Activated CD4-positive, alpha-beta T cell treated with anti-CD3 and anti-CD28 coated beads for 36 hours (primary cell): ENCODE data around the gene MAMSTR. TPM values are rescaled to one million over a fixed set of nuclear protein-coding genes. Genes with fewer than 3 reads are reported as not detected.
"Not testable (repeated sequence)": the region's sequence is repeated elsewhere in the genome, so short reads cannot be mapped to it uniquely, and the experiment has no call there.

ENCODE experiments used
- ATAC-seq: fragments of 200-7000 bp; cut with Tn5 transposase; one replicate; pipeline ENCODE4 v1.10.0; 2021; ENCODE audit warnings: mild to moderate bottlenecking, moderate library complexity
- CTCF ChIA-PET: fragments of 350-600 bp; sonication (Branson Sonifier 250); formaldehyde crosslinking; loops from one replicate; lab custom pipeline; 2021; ENCODE audit warnings: antibody characterized with exemption; lab: Charles Lee
- POLR2A ChIA-PET: fragments of 350-600 bp; sonication (Branson Sonifier 250); formaldehyde crosslinking; loops from one replicate; lab custom pipeline; 2021; ENCODE audit warnings: antibody characterized with exemption, inconsistent platforms; lab: Charles Lee
- DNase-seq: peaks from one replicate; pipeline ENCODE4 v3.0.0-alpha.2; 2020
- H3K27ac Mint-ChIP-seq: one replicate; pipeline ENCODE4 v1.8.0; 2021; ENCODE audit warnings: mixed read lengths
- H3K27me3 Mint-ChIP-seq: one replicate; pipeline ENCODE4 v1.8.0; 2021; ENCODE audit warnings: mixed read lengths
- H3K36me3 Mint-ChIP-seq: one replicate; pipeline ENCODE4 v1.8.0; 2021; ENCODE audit warnings: low read depth, mixed read lengths
- H3K4me1 Mint-ChIP-seq: one replicate; pipeline ENCODE4 v1.8.0; 2021; ENCODE audit warnings: mixed read lengths
- H3K4me3 Mint-ChIP-seq: one replicate; pipeline ENCODE4 v1.8.0; 2021; ENCODE audit warnings: mild to moderate bottlenecking, moderate library complexity, mixed read lengths
- H3K9me3 Mint-ChIP-seq: one replicate; pipeline ENCODE4 v1.8.0; 2021; ENCODE audit warnings: low read depth, mixed read lengths
- intact Hi-C, 2 experiments: fragments of 100-400 bp; cut with DNase I in 1 of 2; cut with micrococcal nuclease in 1 of 2; formaldehyde crosslinking; loops; one replicate each; pipeline versions ENCODE4 v1.14.2 to v1.15.1; 2022 to 2024; cut with DNase I, micrococcal nuclease
- total RNA-seq, 2 experiments: library from RNA; stranded (reverse); gene quantifications; one replicate each; pipeline ENCODE4 v1.2.3, GENCODE V29; 2021

The MAMSTR gene
- total RNA-seq, 2 experiments from 2014 or later = 0.69 to 0.70 TPM

DNA sequence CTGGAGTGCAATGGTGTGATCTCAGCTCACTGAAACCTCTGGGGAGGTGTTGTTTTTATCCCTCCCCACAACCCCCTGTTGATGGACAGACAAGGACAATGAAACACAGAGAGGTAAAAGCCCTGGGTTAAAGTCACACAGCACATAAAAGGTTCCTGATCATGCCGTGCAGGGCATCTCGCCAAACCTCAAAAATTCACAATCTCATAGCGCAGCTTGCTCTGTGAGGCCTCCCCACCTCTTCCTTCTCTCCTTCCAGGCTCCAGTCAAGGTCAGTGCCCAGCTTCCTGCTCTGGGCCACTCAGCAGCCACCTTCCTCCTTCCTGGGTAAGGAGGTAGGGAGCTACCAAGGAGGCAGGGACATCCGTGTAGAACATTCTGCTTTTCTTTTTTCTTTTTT, 21.5 kb downstream of the MAMSTR start:
- ChIA-PET POLR2A (no interaction called here), CTCF (no interaction called here)
- no peak overlapping the region for H3K4me3 Mint-ChIP-seq
- H3K9me3 Mint-ChIP-seq = no peaks in the 10 kb centered on the region
- peaks cover 8% of the 10 kb centered on the region for H3K36me3 Mint-ChIP-seq
- H3K27ac Mint-ChIP-seq = no peak overlapping the region
- peaks cover 10% of the 10 kb centered on the region for H3K4me1 Mint-ChIP-seq
- ATAC-seq = peak; percentile 33
- H3K27me3 Mint-ChIP-seq = peaks cover 11% of the 10 kb centered on the region
- intact Hi-C loops = no loop called here
- no peak for DNase-seq

DNA sequence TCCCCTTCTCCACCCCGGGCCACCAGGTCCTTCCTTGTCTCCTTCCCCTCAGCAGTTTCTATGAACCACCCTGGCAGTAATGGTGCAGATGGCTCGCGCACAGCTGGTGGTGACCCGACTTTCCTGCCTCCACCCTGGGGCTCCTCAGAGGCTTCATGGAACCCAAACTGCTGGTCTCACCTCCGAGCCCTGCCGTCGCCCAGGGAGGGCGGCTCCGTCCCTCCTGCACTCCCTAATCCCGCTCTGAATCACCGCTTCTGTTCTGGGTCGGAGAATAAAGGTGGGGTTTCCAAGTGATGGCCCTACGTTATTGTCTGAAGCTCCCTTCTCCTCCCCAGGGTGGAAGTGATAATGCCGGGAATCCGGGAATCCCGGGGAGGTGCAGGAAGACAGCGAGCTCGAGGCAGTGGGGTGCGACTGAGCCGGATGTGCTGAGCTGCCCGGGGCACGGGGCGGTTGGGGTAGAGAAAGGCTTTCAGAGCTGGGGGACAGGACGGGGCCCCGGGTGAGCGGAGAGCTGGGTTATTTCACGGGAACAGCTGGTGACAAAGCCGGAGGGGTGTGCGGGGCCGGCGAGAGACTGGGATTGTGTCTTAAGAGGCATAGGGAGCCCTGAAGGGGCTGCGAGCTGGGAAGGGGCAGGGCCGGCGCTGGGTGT, 23.0 kb downstream of the MAMSTR start:
- peaks cover 11% of the 10 kb centered on the region for H3K27me3 Mint-ChIP-seq
- ChIA-PET POLR2A (interaction anchor here (0.5 to 0.7 kb wide), 2 partner anchors 17 to 387 kb away, joined by 3 to 4 read pairs; no protein-coding TSS in a partner anchor), CTCF (interaction anchor here (0.6 to 1.0 kb wide), 5 partner anchors 13 to 729 kb away, joined by 3 to 4 read pairs (median 3); partner anchors contain the start of gene GFY)
- ATAC-seq (peak; percentile 49), DNase-seq (no peak)
- H3K4me3 Mint-ChIP-seq = no peak overlapping the region
- H3K9me3 Mint-ChIP-seq = no peaks in the 10 kb centered on the region
- no peak overlapping the region for H3K27ac Mint-ChIP-seq
- H3K4me1 Mint-ChIP-seq = peaks cover 10% of the 10 kb centered on the region
- H3K36me3 Mint-ChIP-seq = peaks cover 5% of the 10 kb centered on the region
- intact Hi-C loops = no loop called here

DNA sequence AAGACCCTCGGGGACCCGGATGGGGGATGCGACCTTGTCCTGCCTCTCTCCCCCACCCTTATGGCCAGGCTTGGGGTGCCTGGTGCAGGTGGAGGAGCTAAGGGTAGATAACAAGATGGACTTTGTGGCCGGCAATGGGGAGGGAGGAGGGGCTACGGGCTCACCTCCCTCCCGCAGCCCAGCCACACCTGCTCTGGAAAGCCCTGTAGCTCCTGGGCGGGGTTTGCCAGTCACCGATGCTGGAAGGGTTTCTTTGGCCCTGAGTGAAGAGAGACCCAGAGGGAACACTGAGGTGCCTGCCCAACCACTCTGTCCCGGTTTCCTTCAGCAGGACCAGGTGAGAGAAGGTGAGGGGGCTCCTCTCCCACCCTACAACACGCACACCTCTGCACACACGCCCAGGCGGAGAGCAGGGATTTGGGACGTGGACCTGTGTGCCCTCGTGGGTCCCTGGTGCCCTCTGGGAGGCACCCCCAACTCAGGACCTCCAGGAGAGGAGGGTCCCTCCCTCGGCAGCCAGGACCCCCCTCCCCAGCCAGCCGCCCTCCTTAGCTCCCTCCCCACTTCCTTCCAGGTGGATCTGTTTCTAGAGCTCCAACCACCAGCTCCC, 23.7 kb downstream of the MAMSTR start, which contains the start of gene FUT2:
Gene FUT2 (plus strand): TSS at position 229 of the 610 bp plus-strand sequence. CDS start 6,986 bp downstream, outside the sequence.
- Mint-ChIP-seq H3K9me3 (no peaks in the 10 kb centered on the region), H3K4me3 (no peak within 1 kb of the TSS), H3K27me3 (peaks cover 11% of the 10 kb centered on the region), H3K36me3 (peaks cover 5% of the 10 kb centered on the region), H3K27ac (no peak within 1 kb of the TSS), H3K4me1 (peaks cover 10% of the 10 kb centered on the region)
- ChIA-PET POLR2A (no interaction called here), CTCF (interaction anchor here (0.5 to 1.0 kb wide), 4 partner anchors 12 to 51 kb away, joined by 3 read pairs; partner anchors contain the start of gene IZUMO1)
- ATAC-seq = no peak
- intact Hi-C loops = no loop called here
- no peak for DNase-seq

DNA sequence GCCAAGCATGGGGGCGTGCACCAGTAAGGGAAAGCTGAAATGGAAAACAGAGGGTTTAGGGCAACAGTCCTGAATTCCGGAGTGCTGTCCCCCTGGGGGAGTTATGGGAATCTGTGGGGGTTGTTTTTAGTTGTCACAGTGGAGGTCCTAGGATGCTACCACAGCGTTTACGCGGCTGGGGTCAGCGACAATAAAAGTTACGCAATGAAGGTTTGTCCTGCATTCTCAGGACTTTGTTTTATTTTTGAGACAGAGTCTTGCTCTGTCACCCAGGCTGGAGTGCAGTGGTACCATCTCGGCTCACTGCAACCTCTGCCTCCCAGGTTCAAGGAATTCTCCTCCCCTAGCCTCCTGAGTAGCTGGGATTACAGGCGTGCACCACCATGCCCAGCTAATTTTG, 25.9 kb downstream of the MAMSTR start:
- H3K9me3 Mint-ChIP-seq, H3K27me3 Mint-ChIP-seq, DNase-seq, H3K4me3 Mint-ChIP-seq, ATAC-seq, CTCF ChIA-PET, H3K27ac Mint-ChIP-seq, POLR2A ChIA-PET, intact Hi-C loops, H3K36me3 Mint-ChIP-seq: not testable (repeated sequence)
- H3K4me1 Mint-ChIP-seq = peaks cover 10% of the 10 kb centered on the region

DNA sequence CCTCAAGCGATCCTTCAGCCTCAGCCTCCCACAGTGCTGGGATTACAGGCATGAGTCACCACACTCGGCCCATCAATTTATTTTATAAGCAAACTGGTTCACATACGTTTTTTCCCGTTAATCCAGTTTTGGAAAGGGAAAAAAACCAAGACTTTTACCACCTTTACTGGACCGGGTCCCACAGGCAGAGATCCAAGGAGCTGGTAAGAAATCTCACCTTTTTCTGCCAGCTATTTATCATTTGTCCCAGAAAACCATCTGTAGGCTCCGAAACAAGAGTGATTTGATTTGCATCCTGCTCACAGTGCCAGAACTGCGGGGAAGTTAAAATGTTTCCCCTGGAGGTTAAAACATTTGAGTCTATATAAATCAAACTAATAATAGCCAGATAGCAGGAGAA, 30.1 kb downstream of the MAMSTR start:
- Mint-ChIP-seq H3K27me3 (no peaks in the 10 kb centered on the region), H3K36me3 (no peaks in the 10 kb centered on the region), H3K4me1 (no peaks in the 10 kb centered on the region), H3K4me3 (no peak overlapping the region), H3K27ac (no peak overlapping the region), H3K9me3 (no peaks in the 10 kb centered on the region)
- ChIA-PET CTCF (interaction anchor here (0.6 kb wide), 1 partner anchor 509 kb away, joined by 3 read pairs; no protein-coding TSS in a partner anchor), POLR2A (interaction anchor here (0.6 kb wide), 1 partner anchor 81 kb away, joined by 4 read pairs; no protein-coding TSS in a partner anchor)
- DNase-seq = no peak
- intact Hi-C loops = no loop called here
- ATAC-seq = no peak

DNA sequence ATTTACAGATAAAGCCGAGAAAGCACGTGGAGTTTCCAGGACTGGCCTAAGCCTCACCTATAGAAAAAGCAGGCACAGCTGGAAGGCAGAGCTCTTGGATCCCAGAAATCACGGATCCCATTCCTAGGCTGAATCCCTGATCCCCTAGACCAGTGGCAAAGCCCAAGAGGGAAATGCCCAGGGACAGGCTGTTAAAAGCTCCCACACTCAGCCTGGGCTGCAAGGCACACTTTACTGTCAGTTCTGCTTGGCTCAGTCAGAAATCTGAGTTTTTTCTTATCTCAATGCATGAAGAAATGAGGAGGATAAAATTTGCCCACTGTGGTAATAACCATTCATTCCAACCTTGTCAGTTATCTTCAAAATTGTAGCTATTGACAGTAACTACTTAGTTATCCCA, 31.7 kb downstream of the MAMSTR start:
- no peak overlapping the region for H3K4me3 Mint-ChIP-seq
- H3K9me3 Mint-ChIP-seq = no peaks in the 10 kb centered on the region
- DNase-seq = no peak
- no peaks in the 10 kb centered on the region for H3K36me3 Mint-ChIP-seq
- POLR2A ChIA-PET = no interaction called here
- ATAC-seq = no peak
- H3K4me1 Mint-ChIP-seq = no peaks in the 10 kb centered on the region
- H3K27ac Mint-ChIP-seq = no peak overlapping the region
- CTCF ChIA-PET = interaction anchor here (1.1 kb wide), 1 partner anchor 10 kb away, joined by 4 read pairs; no protein-coding TSS in a partner anchor
- H3K27me3 Mint-ChIP-seq = no peaks in the 10 kb centered on the region
- intact Hi-C loops = no loop called here

DNA sequence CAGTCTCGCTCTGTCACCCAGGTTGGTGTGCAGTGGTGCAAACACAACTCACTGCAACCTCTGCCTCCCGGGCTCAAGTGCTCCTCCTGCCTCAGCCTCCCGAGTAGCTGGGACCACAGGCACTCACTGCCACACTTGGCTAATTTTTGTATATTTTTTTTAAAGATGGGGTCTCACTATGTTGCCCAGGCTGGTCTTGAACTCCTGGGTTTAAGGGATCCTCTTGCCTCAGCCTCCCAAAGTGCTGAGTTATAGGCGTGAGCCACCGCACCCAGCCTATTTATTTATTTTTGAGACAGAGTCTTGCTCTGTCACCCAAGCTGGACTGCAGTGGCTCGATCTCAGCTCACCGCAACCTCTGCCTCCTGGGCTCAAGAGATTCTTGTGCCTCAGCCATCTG, 32.9 kb downstream of the MAMSTR start:
- CTCF ChIA-PET, H3K27me3 Mint-ChIP-seq, H3K36me3 Mint-ChIP-seq, intact Hi-C loops, H3K4me1 Mint-ChIP-seq, ATAC-seq, H3K9me3 Mint-ChIP-seq, POLR2A ChIA-PET, H3K4me3 Mint-ChIP-seq, H3K27ac Mint-ChIP-seq, DNase-seq: not testable (repeated sequence)

DNA sequence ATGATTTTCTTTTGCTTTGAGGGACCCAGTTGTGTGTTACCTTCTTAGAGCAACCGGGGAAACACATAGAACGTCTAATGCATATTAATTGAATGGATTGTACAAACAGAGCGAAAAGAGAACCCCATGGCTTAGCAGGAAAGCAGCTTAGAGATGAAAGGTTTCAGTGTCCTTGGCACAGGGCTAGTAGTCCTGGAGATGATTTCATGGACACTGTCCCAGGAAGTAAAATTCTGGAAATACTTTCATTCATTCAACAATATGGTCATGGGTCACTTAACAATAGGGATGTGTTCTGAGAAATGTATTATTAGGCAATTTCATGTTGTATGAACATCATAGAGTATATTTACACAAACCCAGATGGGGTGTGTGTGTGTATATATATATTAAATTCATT, 33.4 kb downstream of the MAMSTR start:
- CTCF ChIA-PET = no interaction called here
- Mint-ChIP-seq H3K27me3 (no peaks in the 10 kb centered on the region), H3K9me3 (no peaks in the 10 kb centered on the region), H3K36me3 (no peaks in the 10 kb centered on the region), H3K27ac (no peak overlapping the region), H3K4me1 (no peaks in the 10 kb centered on the region), H3K4me3 (no peak overlapping the region)
- intact Hi-C loops = no loop called here
- no peak for ATAC-seq
- no peak for DNase-seq
- POLR2A ChIA-PET = no interaction called here

DNA sequence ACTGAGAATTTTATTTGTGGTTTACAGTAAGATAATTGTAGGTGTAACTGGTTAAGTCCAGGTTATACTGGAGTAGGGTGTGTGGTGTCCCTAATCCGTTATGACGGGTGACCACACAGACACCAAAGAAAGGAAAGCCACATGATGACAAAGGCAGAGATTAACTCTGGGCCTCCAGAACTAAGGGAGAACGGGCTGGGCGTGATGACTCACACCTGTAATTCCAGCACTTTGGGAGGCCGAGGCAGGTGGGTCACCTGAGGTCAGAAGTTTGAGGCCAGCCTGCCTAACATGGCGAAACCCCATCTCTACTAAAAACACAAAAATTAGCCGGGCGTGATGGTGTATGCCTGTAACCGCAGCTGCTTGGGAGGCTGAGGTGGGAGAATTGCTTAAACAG, 33.9 kb downstream of the MAMSTR start:
- H3K4me1 Mint-ChIP-seq = no peaks in the 10 kb centered on the region
- intact Hi-C loops = no loop called here
- H3K4me3 Mint-ChIP-seq = no peak overlapping the region
- no peak for ATAC-seq
- no peaks in the 10 kb centered on the region for H3K36me3 Mint-ChIP-seq
- ChIA-PET POLR2A (no interaction called here), CTCF (no interaction called here)
- no peak overlapping the region for H3K27ac Mint-ChIP-seq
- no peak for DNase-seq
- no peaks in the 10 kb centered on the region for H3K9me3 Mint-ChIP-seq
- H3K27me3 Mint-ChIP-seq = no peaks in the 10 kb centered on the region

DNA sequence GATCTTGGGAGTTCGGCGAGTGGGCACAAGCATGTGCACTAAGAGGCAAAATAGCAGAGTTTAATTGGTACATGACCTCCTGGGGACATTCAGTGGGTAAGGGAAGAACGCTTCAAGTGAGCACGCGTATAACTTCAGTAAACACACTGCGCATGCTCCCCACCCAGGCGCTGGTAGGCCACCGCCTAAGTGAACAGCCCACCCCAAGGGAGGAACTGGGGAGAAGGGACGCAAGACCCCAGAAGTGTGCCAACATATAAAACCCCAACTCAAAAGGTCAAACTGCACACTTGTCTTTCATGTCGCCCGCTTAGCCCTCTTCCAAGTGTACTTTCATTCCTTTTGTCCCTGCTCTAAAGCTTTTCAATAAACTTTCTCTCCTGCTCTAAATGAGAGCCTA, 36.2 kb downstream of the MAMSTR start:
- no peaks in the 10 kb centered on the region for H3K9me3 Mint-ChIP-seq
- intact Hi-C loops = no loop called here

DNA sequence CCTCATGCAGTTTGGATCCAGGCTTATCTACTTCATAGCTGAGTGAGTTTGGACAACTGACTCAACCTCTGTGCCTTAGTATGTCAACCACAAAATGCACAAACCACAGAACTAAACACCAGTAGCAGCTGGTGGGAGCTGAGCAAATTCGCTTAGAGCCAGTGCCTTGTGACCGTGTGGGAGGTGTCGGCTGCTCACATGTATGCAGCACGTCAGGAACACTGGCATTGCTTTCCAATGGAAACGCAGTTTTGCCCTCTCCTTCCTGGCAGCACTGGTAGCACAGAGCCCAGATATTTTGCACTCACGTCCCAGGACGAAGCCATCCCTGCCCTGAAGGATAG, 38.4 kb downstream of the MAMSTR start:
- H3K27ac Mint-ChIP-seq = no peak overlapping the region

More for the DNA sequence above, 36.2 kb downstream of the MAMSTR start:
- CTCF ChIA-PET = interaction anchor here (1.4 to 1.8 kb wide), 2 partner anchors 8 to 13 kb away, joined by 3 to 4 read pairs; partner anchors contain the start of gene FUT2
- H3K27ac Mint-ChIP-seq = no peak overlapping the region
- no peaks in the 10 kb centered on the region for H3K27me3 Mint-ChIP-seq
- ATAC-seq (no peak), DNase-seq (peak; percentile 38)
- H3K36me3 Mint-ChIP-seq = no peaks in the 10 kb centered on the region
- POLR2A ChIA-PET = no interaction called here
- no peak overlapping the region for H3K4me3 Mint-ChIP-seq
- H3K4me1 Mint-ChIP-seq = no peaks in the 10 kb centered on the region

More for the DNA sequence above, 38.4 kb downstream of the MAMSTR start:
- intact Hi-C loops = no loop called here
- ChIA-PET POLR2A (no interaction called here), CTCF (no interaction called here)
- Mint-ChIP-seq H3K4me1 (no peaks in the 10 kb centered on the region), H3K4me3 (no peak overlapping the region), H3K27me3 (no peaks in the 10 kb centered on the region), H3K36me3 (no peaks in the 10 kb centered on the region), H3K9me3 (no peaks in the 10 kb centered on the region)
- ATAC-seq = peak; percentile 53
- no peak for DNase-seq
